CD4-positive, alpha-beta T cell treated with Interleukin-12 subunit alpha and Interleukin-12 subunit beta, for 1 hour (primary cell): ENCODE measurements around the gene VAV3.

Experiments
- DNase-seq: peaks from one replicate; pipeline ENCODE4 v3.0.0-alpha.2; 2020

The VAV3 gene

GRCh38 chr1:107622966-107623365, 342.0 kb downstream of the VAV3 start:
- no peak for DNase-seq

DNA sequence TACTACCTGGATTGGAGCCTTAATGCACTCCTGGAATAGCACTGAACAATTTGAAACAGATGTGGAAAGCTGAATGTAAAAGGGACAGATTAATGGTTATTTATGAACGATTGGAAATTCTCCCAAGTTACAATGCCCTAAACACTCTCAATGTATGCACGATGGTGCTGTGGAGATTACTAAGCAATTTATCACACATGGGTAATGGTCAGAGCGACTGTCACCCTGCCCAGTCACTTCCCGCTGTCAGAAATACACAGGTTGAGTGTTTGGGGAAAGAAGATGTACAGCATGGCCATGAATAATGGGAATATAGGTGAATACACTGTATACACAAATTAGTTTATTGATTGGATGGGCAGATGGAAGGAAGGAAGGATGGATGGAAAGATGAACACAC, 342.4 kb downstream of the VAV3 start:
- DNase-seq = no peak

DNA sequence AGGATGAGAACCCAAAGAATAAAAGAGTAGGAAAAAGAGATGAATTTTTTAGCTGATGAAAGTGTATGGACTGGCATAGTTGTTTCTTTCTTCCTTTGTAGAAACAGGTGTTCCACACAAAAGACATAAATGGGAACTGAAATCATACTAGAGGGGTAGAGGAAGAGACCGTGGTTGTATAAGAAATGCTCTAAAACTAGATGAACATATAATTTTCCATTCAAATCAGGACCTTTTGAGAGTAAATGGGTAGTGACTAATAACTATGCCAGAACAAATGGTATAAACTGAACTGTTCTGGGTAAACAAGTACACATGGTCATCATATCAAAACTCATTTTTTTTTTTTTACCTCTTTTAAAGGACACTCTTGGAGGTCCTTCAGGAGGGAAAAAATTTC, 344.2 kb downstream of the VAV3 start:
- no peak for DNase-seq

DNA sequence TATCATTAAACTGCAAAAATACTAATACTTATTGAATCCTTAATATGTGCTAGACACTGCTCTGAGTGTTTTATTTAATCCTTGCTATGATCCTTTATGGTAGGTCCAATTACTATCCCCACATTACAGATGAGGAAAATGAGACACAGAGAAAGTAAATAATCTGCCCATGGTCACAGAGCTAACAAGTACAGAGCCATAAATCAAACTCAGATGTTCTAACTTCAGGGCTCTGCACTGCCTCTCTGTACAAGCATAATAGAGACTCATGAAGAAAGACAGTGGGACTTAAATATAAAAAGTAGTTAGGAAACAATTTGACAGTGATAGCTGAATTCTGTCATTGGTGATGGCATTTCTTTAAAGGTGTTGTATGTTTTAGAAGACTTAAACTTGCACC, 346.4 kb downstream of the VAV3 start:
- no peak for DNase-seq

DNA sequence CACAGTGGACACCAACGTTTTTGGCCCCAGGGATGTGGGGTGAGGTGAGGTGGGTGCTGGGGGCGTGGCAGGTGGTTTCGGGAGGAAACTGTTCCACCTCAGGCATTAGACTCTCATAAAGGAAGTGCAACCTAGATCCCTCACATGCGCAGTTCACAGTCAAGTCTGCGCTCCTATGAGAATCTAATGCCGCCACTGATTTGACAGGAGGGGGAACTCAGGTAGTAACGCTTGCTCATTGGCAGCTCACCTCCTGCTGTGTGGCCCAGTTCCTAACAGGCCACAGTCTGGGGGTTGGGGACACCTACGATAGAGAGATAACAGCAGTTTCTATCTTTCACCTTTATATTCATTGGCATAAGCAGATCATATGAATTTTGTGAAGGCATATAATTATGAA, 347.1 kb downstream of the VAV3 start:
- DNase-seq = no peak

- DNase-seq = no peak
Measured at GRCh38 chr1:107617456-107617855, 347.5 kb downstream of the VAV3 start.

GRCh38 chr1:107609808-107610207, 355.2 kb downstream of the VAV3 start:
- DNase-seq = no peak

DNA sequence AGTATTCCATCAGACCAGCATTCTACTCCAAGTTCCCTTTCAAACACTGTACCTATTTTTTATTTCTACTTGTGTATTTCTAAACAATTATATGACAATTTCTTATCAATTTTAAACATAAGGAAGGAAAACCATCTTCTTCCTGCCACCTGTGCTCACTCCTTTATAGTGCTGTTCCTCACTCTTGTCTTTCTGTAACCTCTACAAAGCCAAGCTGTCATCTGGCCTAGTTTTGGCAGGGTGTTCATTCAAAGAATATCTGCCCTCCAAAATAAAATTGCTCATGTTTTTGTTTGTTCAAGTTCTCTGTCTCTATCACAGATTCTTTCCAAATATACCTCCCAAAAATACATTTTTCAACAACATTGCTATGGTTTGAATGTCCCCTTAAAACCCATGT, 360.2 kb downstream of the VAV3 start:
- no peak for DNase-seq

GRCh38 chr1:107600607-107601160, 364.3 kb downstream of the VAV3 start:
- DNase-seq = no peak

- no peak for DNase-seq
Measured at GRCh38 chr1:107599220-107599619, 365.8 kb downstream of the VAV3 start.

DNA sequence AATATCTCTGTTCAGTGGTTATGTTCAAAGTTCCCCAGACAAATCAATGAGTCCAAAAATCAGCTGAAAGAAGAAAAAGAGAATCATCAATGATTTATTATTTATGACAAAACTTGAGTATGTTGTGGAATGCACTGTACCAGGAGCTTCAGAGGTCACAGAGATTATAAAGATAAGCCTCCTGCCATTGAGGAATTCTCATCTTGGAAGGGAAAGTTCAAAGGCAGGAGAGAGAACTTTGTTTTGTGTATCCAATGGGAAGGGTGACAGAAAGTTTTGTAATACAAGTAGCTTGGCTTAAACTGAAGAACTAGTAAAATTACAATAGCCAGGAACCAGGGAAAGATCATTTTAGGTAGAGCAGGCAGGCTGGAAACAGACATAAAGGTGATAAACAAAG, 367.7 kb downstream of the VAV3 start:
- DNase-seq = no peak

- DNase-seq = no peak
Measured at GRCh38 chr1:107594536-107594935, 370.4 kb downstream of the VAV3 start.

DNA sequence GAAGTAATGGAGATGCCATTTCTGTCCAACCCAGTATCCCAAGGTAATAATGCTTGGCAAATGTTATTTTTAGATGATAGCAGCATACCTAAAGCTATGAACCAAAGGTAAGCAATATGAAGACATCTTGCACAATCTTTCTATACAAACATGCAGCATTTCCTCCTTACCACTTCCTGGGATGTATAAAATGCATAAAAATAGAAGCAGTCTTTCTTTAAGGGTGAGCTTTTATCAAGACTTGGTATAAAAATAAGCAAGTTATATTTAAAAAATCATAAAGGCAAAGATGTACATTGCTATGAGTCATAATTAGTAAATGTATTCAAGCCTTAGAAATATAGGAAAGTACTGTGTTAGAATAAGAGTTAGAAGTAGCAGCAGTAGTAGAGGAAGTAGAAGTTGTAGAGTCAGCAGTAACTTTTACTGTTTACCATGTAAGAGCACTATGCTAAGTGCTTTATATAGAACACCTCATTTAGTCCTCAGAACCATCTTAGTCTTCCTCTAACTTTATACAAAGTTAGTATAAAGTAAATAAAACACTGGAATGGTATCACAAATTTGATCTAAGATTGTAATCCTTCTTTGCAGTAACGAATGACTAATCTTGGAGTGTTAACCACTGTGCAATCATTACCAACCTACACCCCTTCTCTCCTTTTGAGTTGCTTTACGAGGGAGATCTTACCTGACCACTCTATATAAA, 371.3 kb downstream of the VAV3 start:
- no peak for DNase-seq

DNA sequence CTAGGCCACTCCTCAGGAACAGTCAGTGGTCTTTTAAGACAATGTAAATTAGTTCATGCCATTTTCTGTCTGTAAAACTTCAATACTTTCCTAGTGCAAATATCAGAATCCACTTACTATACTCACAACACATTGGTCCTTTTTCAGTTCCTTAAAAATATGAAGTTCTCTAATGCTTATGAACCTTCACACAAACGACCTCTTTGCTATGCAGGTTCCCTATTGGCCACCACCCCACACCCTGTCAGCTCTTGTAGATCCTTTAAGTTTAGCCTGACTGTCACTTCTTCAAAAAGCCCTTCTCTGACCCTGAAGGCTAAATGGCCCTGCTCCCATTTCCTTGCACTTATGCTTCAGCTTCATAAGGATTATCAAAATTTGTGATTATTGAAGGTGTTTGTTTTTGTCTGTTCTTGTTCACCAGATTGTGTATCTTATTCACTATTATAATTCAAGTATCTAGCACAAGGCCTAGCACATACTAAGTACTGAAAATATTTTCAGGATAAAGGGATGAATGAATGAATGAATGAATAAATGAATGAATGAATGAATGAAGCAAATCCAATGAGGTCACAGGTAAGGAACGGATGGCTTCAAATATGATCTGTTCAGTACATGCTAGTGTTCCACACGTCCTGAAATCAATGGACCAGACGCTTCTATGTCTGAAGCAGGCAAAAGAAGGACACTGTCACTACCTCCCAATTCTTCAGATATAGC, 373.9 kb downstream of the VAV3 start:
- DNase-seq = no peak

DNA sequence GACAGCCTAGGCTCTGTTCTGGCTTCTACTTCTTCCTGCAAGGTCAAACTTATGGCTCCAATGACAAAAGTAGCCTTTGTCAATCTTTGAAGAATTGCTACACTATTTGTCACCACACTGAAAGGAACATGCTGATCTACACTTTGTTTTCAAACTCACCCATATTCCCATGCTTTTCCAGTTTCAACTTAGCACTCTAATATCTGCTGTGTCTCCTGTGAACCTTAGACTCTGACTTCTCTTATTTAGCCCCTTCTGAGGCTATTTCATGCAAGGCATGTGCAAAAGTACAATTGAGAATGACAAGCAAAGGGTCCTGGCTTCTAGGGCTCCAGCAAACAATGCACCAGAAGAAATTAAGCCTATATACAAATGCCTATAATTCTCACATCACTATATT, 374.9 kb downstream of the VAV3 start:
- DNase-seq = no peak

- no peak for DNase-seq
Measured at GRCh38 chr1:107588321-107588720, 376.7 kb downstream of the VAV3 start.

GRCh38 chr1:107575226-107575625, 389.8 kb downstream of the VAV3 start:
- no peak for DNase-seq

DNA sequence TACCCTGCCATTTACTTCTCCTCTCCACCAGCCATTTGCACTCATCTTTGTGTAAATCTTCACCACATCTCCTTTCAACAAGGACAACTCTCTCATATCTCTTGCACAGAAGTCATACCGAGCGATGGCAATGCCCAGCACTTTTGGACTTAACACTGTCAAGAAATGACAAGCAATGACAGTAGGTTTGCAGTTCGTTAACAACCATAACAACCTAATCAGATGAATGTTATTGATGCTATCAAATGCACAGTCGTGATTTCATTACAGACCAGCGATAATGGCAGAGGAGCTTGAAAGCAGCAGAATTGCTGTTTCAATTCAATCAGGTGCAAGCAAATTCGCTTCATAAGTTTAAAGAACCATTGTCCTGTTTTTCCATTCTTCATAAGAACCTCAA, 390.9 kb downstream of the VAV3 start:
- no peak for DNase-seq

DNA sequence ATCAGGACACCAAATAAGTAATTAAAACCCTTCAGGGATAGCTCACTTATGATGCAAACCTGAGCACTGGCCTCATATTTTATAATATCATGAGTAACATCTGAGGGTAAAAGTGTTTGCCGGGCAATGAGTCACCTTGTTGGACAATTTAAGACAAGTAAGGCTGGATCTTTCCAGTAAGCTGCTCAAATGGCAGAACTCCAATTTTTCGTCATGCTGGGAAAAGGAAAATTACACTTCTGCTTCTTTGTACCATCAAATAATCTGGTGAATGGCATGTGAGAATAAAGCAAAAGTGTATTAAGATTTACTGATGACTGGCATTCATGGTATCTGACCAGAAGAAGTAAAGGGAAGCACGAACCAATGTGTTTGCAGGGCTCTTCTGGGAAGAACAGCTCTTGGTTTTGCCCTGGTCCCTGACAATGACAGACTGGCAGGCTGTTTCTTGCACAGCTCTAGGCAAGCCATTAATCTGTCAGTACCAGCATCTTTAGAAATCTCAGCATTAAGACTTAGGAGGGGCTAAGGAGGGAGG, 392.2 kb downstream of the VAV3 start:
- DNase-seq = no peak

GRCh38 chr1:107570768-107571167, 394.2 kb downstream of the VAV3 start:
- DNase-seq = no peak

DNA sequence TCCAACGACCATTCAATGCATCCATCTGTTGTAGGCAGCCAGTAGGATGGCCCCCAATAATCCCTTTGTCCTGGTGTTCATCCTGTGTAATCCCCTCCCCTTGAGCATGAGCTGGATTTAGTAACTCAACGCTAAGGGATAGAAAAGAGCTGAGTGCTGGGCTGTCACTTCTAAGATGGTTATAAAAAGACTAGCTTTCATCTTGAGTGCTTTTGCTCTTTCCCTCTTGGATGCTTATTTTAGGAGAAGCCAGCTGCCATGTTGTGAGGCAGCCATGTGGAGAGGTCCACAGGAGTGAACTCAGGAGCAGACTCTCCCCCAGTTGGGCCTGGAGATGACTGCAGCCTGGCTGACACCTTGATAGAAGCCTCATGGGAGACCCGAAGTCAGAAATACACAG, 401.5 kb downstream of the VAV3 start:
- no peak for DNase-seq

DNA sequence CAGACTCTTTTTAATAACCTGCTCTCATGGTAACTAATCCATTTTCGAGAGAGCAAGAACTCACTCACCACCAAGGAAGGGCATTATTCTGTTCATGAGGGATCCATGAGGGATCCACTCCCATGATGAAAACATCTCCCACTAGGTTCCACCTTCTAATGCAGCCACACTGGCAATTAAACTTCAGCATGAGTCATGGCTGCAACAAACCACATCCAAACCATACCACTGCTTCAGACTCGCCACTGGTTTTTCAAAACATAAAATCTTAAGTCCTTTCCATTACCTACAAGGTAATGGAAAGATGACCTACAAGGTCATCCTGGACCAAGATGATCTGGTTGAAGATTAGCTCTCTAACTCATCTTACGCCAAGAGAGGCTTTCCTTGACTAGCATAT, 405.1 kb downstream of the VAV3 start:
- DNase-seq = no peak

- no peak for DNase-seq
Measured at GRCh38 chr1:107557095-107557494, 407.9 kb downstream of the VAV3 start.

GRCh38 chr1:107555578-107555977, 409.4 kb downstream of the VAV3 start:
- DNase-seq = no peak
